CD8-positive, alpha-beta memory T cell (primary cell): ENCODE measurements around the gene GPR15. TPM values are rescaled to one million over a fixed set of nuclear protein-coding genes. Genes with fewer than 3 reads are reported as not detected.

Experiments
- CTCF ChIA-PET: fragments of 350-600 bp; sonication (Branson Sonifier 250); formaldehyde crosslinking; loops from one replicate; lab custom pipeline; 2021; ENCODE audit warnings: antibody characterized with exemption; lab: Charles Lee
- POLR2A ChIA-PET: fragments of 350-600 bp; sonication (Branson Sonifier 250); formaldehyde crosslinking; loops from one replicate; lab custom pipeline; 2021; ENCODE audit warnings: antibody characterized with exemption; lab: Charles Lee
- DNase-seq, 5 donors: peaks; one replicate each; pipeline versions ENCODE4 v3.0.0 to v3.0.0-alpha.2; 2020 to 2022; ENCODE audit warnings: mixed read lengths in 1 of 5
- H3K27ac ChIP-seq: one replicate; pipeline ENCODE4 v1.7.0; 2013; ENCODE audit warnings: low read depth, mild to moderate bottlenecking, low read length, moderate library complexity
- H3K27me3 ChIP-seq: 2 replicates; pipeline ENCODE4 v1.7.0; 2013; ENCODE audit warnings: low read length, mild to moderate bottlenecking; ENCODE audit not compliant: insufficient read depth, poor library complexity, severe bottlenecking
- H3K36me3 ChIP-seq: 2 replicates; pipeline ENCODE4 v1.7.0; 2013; ENCODE audit warnings: mild to moderate bottlenecking, low read length, moderate library complexity; ENCODE audit not compliant: insufficient read depth
- H3K4me1 ChIP-seq: 2 replicates; pipeline ENCODE4 v1.7.0; 2013; ENCODE audit warnings: mild to moderate bottlenecking, low read length, moderate library complexity; ENCODE audit not compliant: insufficient read depth
- H3K4me3 ChIP-seq: 2 replicates; pipeline ENCODE4 v1.7.0; 2013; ENCODE audit warnings: mild to moderate bottlenecking, low read length
- H3K9me3 ChIP-seq: 2 replicates; pipeline ENCODE4 v1.7.0; 2013; ENCODE audit warnings: mild to moderate bottlenecking, low read length
- H3K27ac Mint-ChIP-seq, 8 donors: one replicate each; pipeline ENCODE4 v1.8.0; 2020 to 2021; ENCODE audit warnings: mixed read lengths in 8 of 8, mild to moderate bottlenecking in 6 of 8, inconsistent platforms in 3 of 8, moderate library complexity in 3 of 8
- H3K27me3 Mint-ChIP-seq, 2 donors: one replicate each; pipeline ENCODE4 v1.8.0; 2020 to 2021; ENCODE audit warnings: mixed read lengths in 2 of 2, mild to moderate bottlenecking in 1 of 2, moderate library complexity in 1 of 2
- H3K36me3 Mint-ChIP-seq, 3 donors: one replicate each; pipeline ENCODE4 v1.8.0; 2020 to 2021; ENCODE audit warnings: mixed read lengths in 3 of 3, inconsistent platforms in 1 of 3, mild to moderate bottlenecking in 1 of 3
- H3K4me1 Mint-ChIP-seq, 3 donors: one replicate each; pipeline ENCODE4 v1.8.0; 2020 to 2021; ENCODE audit warnings: mixed read lengths in 3 of 3, inconsistent platforms in 1 of 3, mild to moderate bottlenecking in 1 of 3
- H3K4me3 Mint-ChIP-seq, 7 donors: one replicate each; pipeline ENCODE4 v1.8.0; 2020 to 2021; ENCODE audit warnings: mixed read lengths in 7 of 7, mild to moderate bottlenecking in 6 of 7, moderate library complexity in 4 of 7, inconsistent platforms in 2 of 7
- H3K9me3 Mint-ChIP-seq, 5 donors: one replicate each; pipeline ENCODE4 v1.8.0; 2020 to 2022; ENCODE audit warnings: mixed read lengths in 5 of 5, mild to moderate bottlenecking in 3 of 5, moderate library complexity in 2 of 5, inconsistent platforms in 1 of 5
- polyA plus RNA-seq: library from polyadenylated mRNA; unstranded; fragments of 300-500 nt; fragmentation: Illumina TruSeq; gene quantifications from one replicate; pipeline ENCODE4 v1.2.3, GENCODE V29; 2021
- total RNA-seq, 2 experiments: library from RNA; stranded (reverse); gene quantifications; one replicate each; pipeline ENCODE4 v1.2.3, GENCODE V29; 2021

The GPR15 gene
- total RNA-seq (10 to 100 TPM; 15.6 to 17.0 TPM), polyA plus RNA-seq (7.7 TPM)

DNA sequence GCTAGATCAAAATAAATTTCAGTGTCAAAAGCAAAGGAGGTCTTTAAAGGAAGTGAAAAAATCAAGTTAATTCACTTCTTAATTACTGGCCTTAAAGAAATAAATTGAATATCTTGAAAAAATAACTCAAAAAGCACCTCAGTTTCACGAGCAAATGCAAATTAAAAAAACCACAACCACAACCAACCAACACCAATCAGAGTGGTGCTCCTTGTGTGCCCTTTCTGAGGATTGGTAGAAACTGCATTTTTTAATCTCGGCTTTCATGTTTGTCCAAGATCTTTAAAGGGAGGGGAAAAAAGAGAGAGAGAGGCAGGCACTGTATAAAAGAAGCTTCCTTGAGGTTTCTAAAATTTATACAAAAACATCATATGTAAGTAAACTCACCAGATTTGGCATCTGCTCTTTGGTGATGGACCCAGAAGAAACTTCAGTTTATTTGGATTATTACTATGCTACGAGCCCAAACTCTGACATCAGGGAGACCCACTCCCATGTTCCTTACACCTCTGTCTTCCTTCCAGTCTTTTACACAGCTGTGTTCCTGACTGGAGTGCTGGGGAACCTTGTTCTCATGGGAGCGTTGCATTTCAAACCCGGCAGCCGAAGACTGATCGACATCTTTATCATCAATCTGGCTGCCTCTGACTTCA, at the start of gene GPR15:
GPR15 (plus strand) TSS at position 357 of the 653 bp plus-strand sequence; CDS start at position 413, 56 bp downstream.
- ChIA-PET POLR2A (interaction anchor here (1.5 to 2.2 kb wide), 2 partner anchors 9 to 32 kb away, joined by 8 to 15 read pairs; partner anchors contain the start of gene CLDND1), CTCF (interaction anchor here (0.9 to 2.3 kb wide), 3 partner anchors 9 to 33 kb away, joined by 3 to 12 read pairs (median 3); partner anchors contain the start of gene CLDND1)
- Histone ChIP-seq H3K27me3 (no peaks in the 10 kb centered on the region), H3K9me3 (no peaks in the 10 kb centered on the region), H3K27ac (no peak within 1 kb of the TSS), H3K36me3 (no peaks in the 10 kb centered on the region), H3K4me1 (no peaks in the 10 kb centered on the region), H3K4me3 (no peak within 1 kb of the TSS)
- H3K4me3 Mint-ChIP-seq = peak within 1 kb of the TSS; percentile 47 to 84 (median 63)
- H3K36me3 Mint-ChIP-seq = peaks cover 0 to 8% (median 0%) of the 10 kb centered on the region in 3 donors
- no peaks in the 10 kb centered on the region for H3K9me3 Mint-ChIP-seq
- peaks cover 21 to 64% (median 63%) of the 10 kb centered on the region in 3 donors for H3K4me1 Mint-ChIP-seq
- no peaks in the 10 kb centered on the region for H3K27me3 Mint-ChIP-seq
- no peak for DNase-seq
- H3K27ac Mint-ChIP-seq = peak within 1 kb of the TSS in 6 of 8 donors; percentile 28 to 89 (median 42)

DNA sequence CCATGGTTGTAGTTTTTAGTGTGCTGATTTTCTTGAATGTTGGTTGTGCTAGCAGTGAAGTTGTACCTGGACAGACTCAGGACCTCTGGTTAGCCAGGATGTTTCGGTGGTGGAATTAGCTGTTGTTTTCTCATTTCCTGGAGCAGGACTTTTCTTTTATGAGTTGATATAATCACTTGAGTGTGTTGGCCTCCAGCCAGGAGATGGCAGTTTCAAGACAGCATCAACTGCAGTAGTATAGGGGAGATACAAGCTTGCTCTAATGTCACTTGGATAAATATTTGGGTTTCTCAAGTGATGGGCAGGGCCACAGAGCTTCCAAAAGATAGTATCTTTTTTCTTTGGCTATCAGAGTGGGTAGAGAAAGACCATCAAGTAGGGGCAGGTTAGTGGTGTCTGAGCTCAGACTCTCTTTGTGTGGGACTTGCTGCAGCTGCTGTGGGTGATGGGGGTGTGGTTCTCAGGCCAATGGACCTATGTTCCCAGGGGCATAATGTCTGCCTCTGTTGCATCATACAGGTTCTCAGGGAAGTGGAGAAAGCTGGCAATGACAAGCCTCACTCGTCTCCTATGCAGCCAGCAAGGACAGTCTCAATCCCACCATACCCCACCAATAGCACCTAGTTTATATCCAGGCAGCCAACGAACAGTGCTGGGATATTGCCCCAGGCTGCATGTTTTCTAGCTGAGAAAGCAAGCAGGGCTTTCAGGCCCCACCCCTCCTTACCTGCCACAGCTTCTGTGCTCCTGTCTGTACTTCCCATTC, 48.9 kb upstream of the GPR15 start:
- no peaks in the 10 kb centered on the region for H3K36me3 ChIP-seq
- H3K4me1 ChIP-seq = no peaks in the 10 kb centered on the region
- Mint-ChIP-seq H3K36me3 (peaks cover 9 to 43% (median 10%) of the 10 kb centered on the region in 3 donors), H3K9me3 (peaks cover 23 to 50% (median 35%) of the 10 kb centered on the region in 5 donors), H3K4me1 (no peaks in the 10 kb centered on the region), H3K27me3 (peaks cover 0 to 2% of the 10 kb centered on the region in 2 donors), H3K4me3 (no peak overlapping the region), H3K27ac (peak overlapping the region in 1 of 8 donors; percentile 61)
- CTCF ChIA-PET = interaction anchor here (1.6 kb wide), 1 partner anchor 90 kb away, joined by 3 read pairs; no protein-coding TSS in a partner anchor
- no peak overlapping the region for H3K4me3 ChIP-seq
- H3K27me3 ChIP-seq = no peaks in the 10 kb centered on the region
- no peak overlapping the region for H3K27ac ChIP-seq
- no peak for DNase-seq
- POLR2A ChIA-PET = no interaction called here
- H3K9me3 ChIP-seq = no peaks in the 10 kb centered on the region

DNA sequence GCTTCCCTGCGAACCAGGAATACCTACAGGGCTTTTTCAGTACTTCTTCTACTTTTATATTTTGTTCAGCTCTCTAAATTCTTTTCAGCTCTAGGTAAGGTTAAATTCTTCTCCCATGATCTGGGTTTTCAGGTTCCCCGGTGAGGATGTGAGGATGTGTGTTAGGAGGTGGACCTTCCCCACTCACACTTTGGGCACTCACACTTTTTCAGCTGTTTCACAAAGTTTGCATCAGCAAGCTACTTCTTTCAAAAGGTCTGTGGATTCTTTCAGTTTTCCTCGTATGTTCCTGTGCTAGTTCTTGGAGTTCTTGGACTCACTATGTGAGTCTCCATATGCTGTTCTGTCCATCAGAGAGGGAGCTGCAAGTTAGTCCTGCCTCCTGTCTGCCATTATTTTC, 48.2 kb upstream of the GPR15 start:
- Histone ChIP-seq H3K36me3 (no peaks in the 10 kb centered on the region), H3K4me3 (no peak overlapping the region), H3K27ac (no peak overlapping the region), H3K9me3 (no peaks in the 10 kb centered on the region), H3K27me3 (no peaks in the 10 kb centered on the region), H3K4me1 (no peaks in the 10 kb centered on the region)
- CTCF ChIA-PET = no interaction called here
- no peak for DNase-seq
- Mint-ChIP-seq H3K4me1 (no peaks in the 10 kb centered on the region), H3K36me3 (peaks cover 10 to 50% (median 12%) of the 10 kb centered on the region in 3 donors), H3K9me3 (peaks cover 30 to 55% (median 42%) of the 10 kb centered on the region in 5 donors), H3K27me3 (peaks cover 0 to 2% of the 10 kb centered on the region in 2 donors), H3K27ac (no peak overlapping the region), H3K4me3 (no peak overlapping the region)
- POLR2A ChIA-PET = no interaction called here

DNA sequence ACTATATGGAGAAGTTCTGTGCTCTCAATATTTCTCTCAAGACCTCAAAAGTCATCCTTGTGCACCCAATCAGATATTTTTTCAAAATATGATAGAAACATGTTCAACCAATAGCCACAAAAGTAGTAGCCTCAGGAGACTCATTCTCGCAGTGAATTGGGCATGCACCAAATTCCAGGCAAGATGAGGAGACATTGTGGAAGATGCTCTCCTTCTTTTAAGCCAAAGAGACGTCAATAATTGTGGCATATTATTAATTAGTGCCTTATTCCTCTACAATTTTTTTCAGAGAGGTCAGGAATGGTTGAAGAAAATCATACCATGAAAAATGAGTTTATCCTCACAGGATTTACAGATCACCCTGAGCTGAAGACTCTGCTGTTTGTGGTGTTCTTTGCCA, 34.4 kb upstream of the GPR15 start, which contains the start of gene OR5K2:
OR5K2 (plus strand) TSS at position 301 of the 400 bp plus-strand sequence; CDS start at position 301, 0 bp downstream.
- CTCF ChIA-PET = no interaction called here

DNA sequence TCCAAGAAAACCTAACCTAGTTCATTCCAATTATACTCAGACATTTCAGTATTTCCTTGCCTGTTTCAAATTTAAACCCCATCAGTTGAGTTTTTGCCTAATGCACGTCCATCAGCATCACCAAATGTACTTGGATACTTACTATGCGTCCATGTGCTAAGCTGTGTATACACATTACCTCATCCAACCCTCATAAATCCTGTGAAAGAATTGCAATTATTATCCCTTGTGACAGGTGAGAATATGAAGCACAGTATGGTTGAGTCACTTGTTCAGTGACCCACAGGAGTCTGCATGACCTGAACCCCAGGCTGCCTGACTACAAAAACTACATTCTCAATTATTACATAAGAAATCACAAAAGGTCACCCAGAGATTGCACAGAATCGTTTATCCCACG, 31.8 kb upstream of the GPR15 start:
- POLR2A ChIA-PET = no interaction called here
- H3K36me3 ChIP-seq = no peaks in the 10 kb centered on the region
- H3K4me3 ChIP-seq = no peak overlapping the region
- no peaks in the 10 kb centered on the region for H3K27me3 Mint-ChIP-seq
- no peaks in the 10 kb centered on the region for H3K4me1 ChIP-seq
- no peak overlapping the region for H3K27ac ChIP-seq
- CTCF ChIA-PET = no interaction called here
- peak overlapping the region in 1 of 8 donors; percentile 24 for H3K27ac Mint-ChIP-seq
- H3K9me3 Mint-ChIP-seq = no peaks in the 10 kb centered on the region
- no peak overlapping the region for H3K4me3 Mint-ChIP-seq
- H3K27me3 ChIP-seq = no peaks in the 10 kb centered on the region
- H3K9me3 ChIP-seq = no peaks in the 10 kb centered on the region
- peaks cover 10 to 28% (median 22%) of the 10 kb centered on the region in 3 donors for H3K4me1 Mint-ChIP-seq
- no peak for DNase-seq
- H3K36me3 Mint-ChIP-seq = peaks cover 3 to 8% (median 6%) of the 10 kb centered on the region in 3 donors

More for the DNA sequence above, 34.4 kb upstream of the GPR15 start, which contains the start of gene OR5K2:
- Mint-ChIP-seq H3K36me3 (peaks cover 3% of the 10 kb centered on the region in 3 donors), H3K4me1 (peaks cover 3 to 11% (median 4%) of the 10 kb centered on the region in 3 donors), H3K9me3 (no peaks in the 10 kb centered on the region), H3K27me3 (no peaks in the 10 kb centered on the region), H3K27ac (peak within 1 kb of the TSS in 1 of 8 donors; percentile 50), H3K4me3 (no peak within 1 kb of the TSS)
- H3K27me3 ChIP-seq = no peaks in the 10 kb centered on the region
- no peak for DNase-seq
- POLR2A ChIA-PET = no interaction called here
- no peaks in the 10 kb centered on the region for H3K9me3 ChIP-seq
- H3K4me1 ChIP-seq = no peaks in the 10 kb centered on the region
- no peak within 1 kb of the TSS for H3K4me3 ChIP-seq
- H3K27ac ChIP-seq = no peak within 1 kb of the TSS
- no peaks in the 10 kb centered on the region for H3K36me3 ChIP-seq

DNA sequence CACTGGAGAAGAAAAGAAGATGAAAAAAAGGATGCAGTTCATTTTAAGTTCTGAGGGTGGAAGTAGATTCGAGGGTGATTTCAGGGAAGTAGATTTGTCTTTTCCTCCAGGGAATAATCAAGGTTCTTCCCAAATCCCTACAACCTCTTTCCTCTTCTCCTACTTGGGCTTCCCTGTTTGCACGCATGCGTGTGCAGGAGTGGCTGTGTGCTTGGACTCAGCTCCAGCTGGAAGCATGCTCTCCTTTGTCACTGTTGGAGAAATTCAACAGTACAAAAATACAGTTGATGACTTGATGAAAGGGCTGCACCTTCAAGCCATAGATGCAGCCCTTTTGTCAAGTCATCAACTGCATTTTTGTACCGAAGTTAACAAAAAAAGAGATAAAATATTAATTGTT, 30.5 kb upstream of the GPR15 start:
- no peaks in the 10 kb centered on the region for H3K9me3 ChIP-seq
- H3K4me1 ChIP-seq = no peaks in the 10 kb centered on the region
- POLR2A ChIA-PET = interaction anchor here (0.6 kb wide), 1 partner anchor 62 kb away, joined by 3 read pairs; no protein-coding TSS in a partner anchor
- CTCF ChIA-PET = interaction anchor here (1.0 kb wide), 1 partner anchor 71 kb away, joined by 4 read pairs; no protein-coding TSS in a partner anchor
- no peaks in the 10 kb centered on the region for H3K36me3 ChIP-seq
- Mint-ChIP-seq H3K9me3 (no peaks in the 10 kb centered on the region), H3K36me3 (peaks cover 7 to 11% (median 10%) of the 10 kb centered on the region in 3 donors), H3K27me3 (no peaks in the 10 kb centered on the region), H3K27ac (peak overlapping the region in 1 of 8 donors; percentile 45), H3K4me1 (peaks cover 10 to 31% (median 22%) of the 10 kb centered on the region in 3 donors), H3K4me3 (no peak overlapping the region)
- DNase-seq = no peak
- H3K4me3 ChIP-seq = no peak overlapping the region
- no peak overlapping the region for H3K27ac ChIP-seq
- no peaks in the 10 kb centered on the region for H3K27me3 ChIP-seq

DNA sequence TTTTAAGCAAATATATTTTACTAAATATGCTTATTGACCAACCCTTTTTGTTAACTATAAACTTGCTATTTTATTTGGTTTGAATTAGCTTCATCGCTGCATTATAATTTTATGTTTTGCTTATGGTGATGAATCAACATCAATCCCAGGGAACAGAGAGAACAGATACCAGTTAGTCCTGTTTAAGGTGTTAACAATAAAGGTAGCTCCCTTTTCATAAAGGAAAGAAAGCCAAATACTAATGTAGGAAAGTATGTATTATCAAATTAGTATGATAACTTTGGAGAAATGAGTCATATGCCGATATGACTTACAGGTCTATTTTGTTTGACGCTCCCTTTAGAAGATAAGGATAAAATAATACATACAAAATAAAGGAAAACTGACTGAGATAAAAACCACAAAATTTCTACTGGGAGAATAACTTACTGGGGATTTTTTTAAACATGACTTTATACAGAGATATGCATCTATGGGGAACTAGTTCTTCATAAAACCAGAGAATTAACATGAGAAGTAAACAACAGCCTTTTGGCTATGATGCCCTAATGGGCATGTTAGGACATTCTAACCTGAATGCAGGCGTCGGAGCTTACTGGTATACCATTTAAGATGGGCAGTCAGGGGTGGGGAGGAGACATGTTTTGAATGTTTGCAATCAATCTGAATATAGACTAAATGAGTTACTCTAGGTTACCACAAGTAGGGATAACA, 29.8 kb upstream of the GPR15 start:
- no peak overlapping the region for H3K4me3 ChIP-seq
- H3K4me1 ChIP-seq = no peaks in the 10 kb centered on the region
- Mint-ChIP-seq H3K36me3 (peaks cover 15 to 18% (median 17%) of the 10 kb centered on the region in 3 donors), H3K27me3 (no peaks in the 10 kb centered on the region), H3K4me1 (peaks cover 10 to 36% (median 22%) of the 10 kb centered on the region in 3 donors), H3K27ac (peak overlapping the region in 4 of 8 donors; percentile 3 to 89 (median 18)), H3K9me3 (no peaks in the 10 kb centered on the region), H3K4me3 (no peak overlapping the region)
- DNase-seq = no peak
- H3K27ac ChIP-seq = no peak overlapping the region
- no peaks in the 10 kb centered on the region for H3K27me3 ChIP-seq
- ChIA-PET CTCF (interaction anchor here (1.0 kb wide), 1 partner anchor 71 kb away, joined by 4 read pairs; no protein-coding TSS in a partner anchor), POLR2A (no interaction called here)
- no peaks in the 10 kb centered on the region for H3K36me3 ChIP-seq
- no peaks in the 10 kb centered on the region for H3K9me3 ChIP-seq
